GM10847 (cell line): ENCODE data around the gene CHSY1.

Experiments used
- POLR2A ChIP-seq: IDR thresholded peaks from 2 replicates; pipeline ENCODE4 v1.6.1; 2011; ENCODE audit not compliant: insufficient read length; ENCODE audit errors: extremely low read depth

The CHSY1 gene

GRCh38 chr15:101152914-101153313 is 98.9 kb downstream of the CHSY1 start:
- no peak for TF ChIP-seq POLR2A

- no peak for TF ChIP-seq POLR2A
These were observed 100.6 kb downstream of the CHSY1 start for GRCh38 chr15:101151288-101151687.

- TF ChIP-seq POLR2A = no peak
These were observed 101.2 kb downstream of the CHSY1 start for GRCh38 chr15:101150723-101151040.

GRCh38 chr15:101149864-101150722 is 101.8 kb downstream of the CHSY1 start:
- TF ChIP-seq POLR2A = no peak

- no peak for TF ChIP-seq POLR2A
These were observed 102.8 kb downstream of the CHSY1 start for GRCh38 chr15:101148881-101149664.

GRCh38 chr15:101148166-101148880 is 103.5 kb downstream of the CHSY1 start:
- TF ChIP-seq POLR2A = no peak

GRCh38 chr15:101147181-101147580 is 104.7 kb downstream of the CHSY1 start:
- no peak for TF ChIP-seq POLR2A

- no peak for TF ChIP-seq POLR2A
These were observed 105.6 kb downstream of the CHSY1 start for GRCh38 chr15:101146118-101146702.

GRCh38 chr15:101145362-101145761 is 106.5 kb downstream of the CHSY1 start:
- no peak for TF ChIP-seq POLR2A

GRCh38 chr15:101143321-101143720 is 108.5 kb downstream of the CHSY1 start:
- no peak for TF ChIP-seq POLR2A

GRCh38 chr15:101142711-101143110 is 109.1 kb downstream of the CHSY1 start:
- no peak for TF ChIP-seq POLR2A

GRCh38 chr15:101141926-101142527 is 109.8 kb downstream of the CHSY1 start:
- TF ChIP-seq POLR2A = no peak

- TF ChIP-seq POLR2A = no peak
These were observed 111.2 kb downstream of the CHSY1 start for GRCh38 chr15:101140697-101141065.

- no peak for TF ChIP-seq POLR2A
These were observed 111.7 kb downstream of the CHSY1 start for GRCh38 chr15:101139986-101140696.
